ENCODE measurements around the gene GULP1. TPM values are rescaled to one million over a fixed set of nuclear protein-coding genes. Genes with fewer than 3 reads are reported as not detected.

The GULP1 gene
- total and polyA plus RNA-seq, 11 donors: 1.1 to 8.3 (median 4.7) TPM

GRCh38 chr2:188388831-188389230 is 97.2 kb downstream of the GULP1 start:
- no peak for DNase-seq

DNA sequence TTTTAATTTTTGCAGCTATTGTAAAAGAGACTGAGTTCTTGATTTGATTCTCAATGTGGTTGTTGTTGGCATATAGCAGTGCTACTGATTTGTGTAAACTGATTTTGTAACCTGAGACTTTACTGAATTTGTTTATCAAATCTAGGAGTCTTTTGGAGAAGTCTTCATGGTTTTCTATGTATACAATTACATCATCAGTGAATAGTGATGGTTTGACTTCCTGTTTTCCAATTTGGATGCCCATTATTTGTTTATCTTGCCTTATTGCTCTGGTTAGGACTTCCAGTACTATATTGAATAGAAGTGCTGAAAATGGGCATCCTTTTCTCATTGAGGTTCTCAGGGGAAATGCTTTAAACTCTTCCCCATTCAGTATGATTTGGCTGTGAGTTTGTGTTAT is 99.7 kb downstream of the GULP1 start:
- no peak for ATAC-seq
- no peaks in the 10 kb centered on the region for H3K27me3 ChIP-seq

More at GRCh38 chr2:188388831-188389230, 97.2 kb downstream of the GULP1 start:
- Histone ChIP-seq H3K9me3 (peaks cover 0 to 37% (median 8%) of the 10 kb centered on the region in 12 donors), H3K27ac (no peak overlapping the region), H3K4me1 (no peaks in the 10 kb centered on the region), H3K36me3 (peaks cover 0 to 4% (median 0%) of the 10 kb centered on the region in 9 donors), H3K27me3 (no peaks in the 10 kb centered on the region), H3K4me3 (no peak overlapping the region)
- 88 to 92% (median 90%) methylated on average over 3 of the region's 3 CpGs for WGBS, 4 donors
- intact Hi-C loops (cut with DNase I): no loop called here
- ATAC-seq: no peak
- TF ChIP-seq POLR2A (IDR thresholded peaks at IDR 0.05): no peak
- TF ChIP-seq, protein P1, sequence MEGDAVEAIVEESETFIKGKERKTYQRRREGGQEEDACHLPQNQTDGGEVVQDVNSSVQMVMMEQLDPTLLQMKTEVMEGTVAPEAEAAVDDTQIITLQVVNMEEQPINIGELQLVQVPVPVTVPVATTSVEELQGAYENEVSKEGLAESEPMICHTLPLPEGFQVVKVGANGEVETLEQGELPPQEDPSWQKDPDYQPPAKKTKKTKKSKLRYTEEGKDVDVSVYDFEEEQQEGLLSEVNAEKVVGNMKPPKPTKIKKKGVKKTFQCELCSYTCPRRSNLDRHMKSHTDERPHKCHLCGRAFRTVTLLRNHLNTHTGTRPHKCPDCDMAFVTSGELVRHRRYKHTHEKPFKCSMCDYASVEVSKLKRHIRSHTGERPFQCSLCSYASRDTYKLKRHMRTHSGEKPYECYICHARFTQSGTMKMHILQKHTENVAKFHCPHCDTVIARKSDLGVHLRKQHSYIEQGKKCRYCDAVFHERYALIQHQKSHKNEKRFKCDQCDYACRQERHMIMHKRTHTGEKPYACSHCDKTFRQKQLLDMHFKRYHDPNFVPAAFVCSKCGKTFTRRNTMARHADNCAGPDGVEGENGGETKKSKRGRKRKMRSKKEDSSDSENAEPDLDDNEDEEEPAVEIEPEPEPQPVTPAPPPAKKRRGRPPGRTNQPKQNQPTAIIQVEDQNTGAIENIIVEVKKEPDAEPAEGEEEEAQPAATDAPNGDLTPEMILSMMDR (IDR thresholded peaks at IDR 0.05): no peak

DNA sequence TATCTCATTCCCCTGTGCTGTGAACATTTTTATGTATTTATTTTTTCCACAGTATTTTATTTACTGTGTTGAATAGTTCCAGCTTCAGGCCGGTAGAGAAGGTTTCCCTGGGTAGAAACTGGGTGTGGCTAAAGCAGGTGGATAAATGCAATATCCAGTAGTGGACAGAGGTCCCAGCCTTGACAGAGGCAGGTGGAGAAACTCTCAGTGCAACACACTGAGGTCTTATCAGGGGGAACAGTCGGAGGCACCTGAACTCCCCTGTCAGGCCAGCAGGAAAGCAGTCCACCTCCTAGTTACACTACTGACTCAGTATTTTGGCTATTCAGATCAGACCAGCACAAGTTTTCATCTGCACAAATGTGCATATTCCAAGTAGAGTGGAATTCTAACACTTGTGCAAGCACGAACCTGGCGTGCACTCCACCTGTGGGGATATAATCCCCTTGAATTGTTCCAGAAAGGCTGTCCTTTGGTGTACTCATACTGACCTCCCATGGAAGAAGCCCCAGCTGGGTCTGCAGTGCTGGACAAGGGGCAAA is 103.3 kb downstream of the GULP1 start:
- Histone ChIP-seq H3K27ac (no peak overlapping the region), H3K27me3 (no peaks in the 10 kb centered on the region), H3K36me3 (no peaks in the 10 kb centered on the region), H3K4me3 (no peak overlapping the region), H3K4me1 (no peaks in the 10 kb centered on the region), H3K9me3 (peaks cover 0 to 40% (median 9%) of the 10 kb centered on the region in 12 donors)
- 77 to 89% (median 80%) methylated on average over 4 of the region's 4 CpGs for WGBS, 4 donors
- TF ChIP-seq, protein P1 (IDR thresholded peaks at IDR 0.05): no peak
- no peak for TF ChIP-seq POLR2A (IDR thresholded peaks at IDR 0.05)
- DNase-seq: no peak
- intact Hi-C loops (cut with DNase I): no loop called here
- no peak for ATAC-seq

More for the DNA sequence above, 99.7 kb downstream of the GULP1 start:
- Histone ChIP-seq H3K36me3 (no peaks in the 10 kb centered on the region), H3K9me3 (peaks cover 0 to 40% (median 9%) of the 10 kb centered on the region in 12 donors), H3K4me3 (no peak overlapping the region), H3K27ac (no peak overlapping the region), H3K4me1 (no peaks in the 10 kb centered on the region)
- DNase-seq: no peak
- intact Hi-C loops (cut with DNase I): no loop called here
- TF ChIP-seq, protein P1 (IDR thresholded peaks at IDR 0.05): no peak
- TF ChIP-seq POLR2A (IDR thresholded peaks at IDR 0.05): no peak

GRCh38 chr2:188395903-188396689 is 104.4 kb downstream of the GULP1 start:
- WGBS, 4 donors: 92 to 97% (median 94%) methylated on average over 10 of the region's 10 CpGs
- ATAC-seq (no peak), DNase-seq (no peak)
- intact Hi-C loops (cut with DNase I): no loop called here
- H3K9me3 ChIP-seq: peaks cover 0 to 34% (median 9%) of the 10 kb centered on the region in 12 donors
- H3K4me3 ChIP-seq: no peak overlapping the region
- no peaks in the 10 kb centered on the region for H3K36me3 ChIP-seq
- H3K27me3 ChIP-seq: no peaks in the 10 kb centered on the region
- TF ChIP-seq, protein P1 (IDR thresholded peaks at IDR 0.05): no peak
- no peak for TF ChIP-seq POLR2A (IDR thresholded peaks at IDR 0.05)
- H3K27ac ChIP-seq: no peak overlapping the region
- no peaks in the 10 kb centered on the region for H3K4me1 ChIP-seq
